Caco-2 (cell line): Measurements from ENCODE around the gene CA4. TPM values are rescaled to one million over a fixed set of nuclear protein-coding genes. Genes with fewer than 3 reads are reported as not detected.
"Not testable (repeated sequence)": the region's sequence is repeated elsewhere in the genome, so short reads cannot be mapped to it uniquely, and the experiment has no call there.

Source experiments
- BruUV-seq: library from RNA; stranded (reverse); fragments of 400-500 nt; replicated peaks from 2 replicates; lab custom pipeline; 2021; lab: Mats Ljungman, UMichigan
- CTCF ChIA-PET: fragments of 300-600 bp; sonication (Branson Sonifier 250); formaldehyde crosslinking; loops from one replicate; lab custom pipeline; 2022; ENCODE audit warnings: antibody characterized with exemption; lab: Charles Lee
- POLR2A ChIA-PET: fragments of 300-600 bp; sonication (Branson Sonifier 250); formaldehyde crosslinking; loops from one replicate; lab custom pipeline; 2022; ENCODE audit warnings: antibody characterized with exemption; lab: Charles Lee
- DNase-seq, 2 experiments: peaks; one replicate each; pipeline versions ENCODE4 v3.0.0 to v3.0.0-alpha.2; 2020 to 2022
- H3K27me3 ChIP-seq: replicated peaks from 2 replicates; pipeline ENCODE4 v1.6.0; 2011; ENCODE audit warnings: low read length; ENCODE audit not compliant: control insufficient read depth, insufficient read depth
- H3K36me3 ChIP-seq: 2 replicates; pipeline ENCODE4 v1.5.1; 2011; ENCODE audit warnings: low read length; ENCODE audit not compliant: control insufficient read depth, insufficient read depth
- H3K4me1 ChIP-seq: fragments of 250-450 bp; sonication (Bioruptor Pico); 2 replicates; pipeline ENCODE4 v1.5.1; 2020; ENCODE audit warnings: mild to moderate bottlenecking
- H3K4me3 ChIP-seq: 2 replicates; pipeline ENCODE4 v1.5.1; 2011; ENCODE audit warnings: low read depth, mild to moderate bottlenecking, control low read depth, low read length
- H3K9me3 ChIP-seq: fragments of 250-450 bp; sonication (Bioruptor Pico); 2 replicates; pipeline ENCODE4 v1.5.1; 2020; ENCODE audit warnings: mild to moderate bottlenecking, moderate library complexity
- H3K27ac Mint-ChIP-seq: one replicate; pipeline ENCODE4 v1.8.0; 2022; ENCODE audit warnings: mixed read lengths; ENCODE audit not compliant: unreplicated experiment
- H3K27me3 Mint-ChIP-seq: one replicate; pipeline ENCODE4 v1.8.0; 2022; ENCODE audit warnings: mixed read lengths; ENCODE audit not compliant: insufficient read depth, unreplicated experiment
- H3K36me3 Mint-ChIP-seq: one replicate; pipeline ENCODE4 v1.8.0; 2022; ENCODE audit warnings: mild to moderate bottlenecking, mixed read lengths; ENCODE audit not compliant: insufficient read depth, unreplicated experiment
- H3K4me1 Mint-ChIP-seq: one replicate; pipeline ENCODE4 v1.8.0; 2022; ENCODE audit warnings: low read depth, mixed read lengths; ENCODE audit not compliant: unreplicated experiment
- H3K4me3 Mint-ChIP-seq: one replicate; pipeline ENCODE4 v1.8.0; 2022; ENCODE audit warnings: mild to moderate bottlenecking, moderate library complexity, mixed read lengths; ENCODE audit not compliant: unreplicated experiment
- H3K9me3 Mint-ChIP-seq: one replicate; pipeline ENCODE4 v1.8.0; 2022; ENCODE audit warnings: mixed read lengths; ENCODE audit not compliant: unreplicated experiment
- intact Hi-C: fragments of 100-400 bp; cut with micrococcal nuclease; formaldehyde crosslinking; loops from one replicate; pipeline ENCODE4 v1.10.0; 2022; ENCODE audit not compliant: unreplicated experiment
- total RNA-seq: library from RNA; stranded (reverse); gene quantifications from 2 replicates; pipeline ENCODE4 v1.2.3, GENCODE V29; 2022
- TF ChIP-seq, protein P1 (sequence below), 2 experiments: fragments of 200-600 bp in 1 of 2; IDR thresholded peaks; 1 replicate in 1 of 2; 2 replicates in 1 of 2; pipeline versions ENCODE4 v1.5.1 to v1.8.0; 2011 to 2022; ENCODE audit warnings: antibody characterized with exemption in 1 of 2, control low read depth in 1 of 2, inconsistent platforms in 1 of 2, low read depth in 1 of 2, low read length in 1 of 2, mild to moderate bottlenecking in 1 of 2, moderate library complexity in 1 of 2; ENCODE audit not compliant: insufficient read depth in 1 of 2, severe bottlenecking in 1 of 2, unreplicated experiment in 1 of 2

The CA4 gene
- total RNA-seq, 1 experiment from 2014 or later, result not detected

DNA sequence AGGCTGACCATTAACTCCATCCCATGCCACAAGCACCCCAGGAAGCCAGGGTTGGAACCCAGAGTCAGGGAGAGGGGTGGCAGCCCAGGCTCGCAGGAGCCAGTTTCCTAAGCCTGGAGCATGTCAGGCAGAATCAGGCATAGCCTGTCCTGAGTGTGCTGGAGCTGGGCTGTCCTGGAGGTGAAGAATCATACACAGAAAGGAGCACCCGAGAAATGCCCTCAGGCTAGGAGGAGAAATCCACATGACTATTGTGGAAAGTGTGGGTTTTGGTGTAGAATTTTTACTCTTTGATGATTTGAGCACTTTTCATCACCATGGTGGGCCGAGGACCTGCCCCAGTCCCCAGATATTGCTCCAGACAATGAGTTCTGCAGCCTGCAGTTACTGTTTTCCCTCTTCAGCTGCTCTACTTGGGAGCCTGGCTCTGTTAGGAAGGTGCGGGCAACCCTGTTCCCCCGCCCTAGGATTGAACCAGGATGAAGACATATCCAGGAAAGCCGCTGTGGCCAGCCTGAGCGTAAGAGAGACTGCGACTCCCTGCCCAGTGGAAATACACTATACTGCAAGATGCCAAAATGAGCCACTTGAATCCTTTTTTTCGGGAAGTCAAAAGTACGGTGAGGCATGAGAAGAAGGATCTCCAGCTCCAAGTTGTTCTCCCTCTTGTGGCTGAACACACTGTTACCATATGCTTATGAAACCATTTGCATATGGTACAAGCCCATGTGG is 42.1 kb upstream of the CA4 start:
- Mint-ChIP-seq H3K36me3 (no peaks in the 10 kb centered on the region), H3K9me3 (no peaks in the 10 kb centered on the region), H3K27ac (no peak overlapping the region), H3K27me3 (peaks cover 7% of the 10 kb centered on the region), H3K4me3 (no peak overlapping the region), H3K4me1 (peaks cover 1% of the 10 kb centered on the region)
- intact Hi-C loops, result no loop called here
- POLR2A ChIA-PET, result no interaction called here
- TF ChIP-seq, protein P1, sequence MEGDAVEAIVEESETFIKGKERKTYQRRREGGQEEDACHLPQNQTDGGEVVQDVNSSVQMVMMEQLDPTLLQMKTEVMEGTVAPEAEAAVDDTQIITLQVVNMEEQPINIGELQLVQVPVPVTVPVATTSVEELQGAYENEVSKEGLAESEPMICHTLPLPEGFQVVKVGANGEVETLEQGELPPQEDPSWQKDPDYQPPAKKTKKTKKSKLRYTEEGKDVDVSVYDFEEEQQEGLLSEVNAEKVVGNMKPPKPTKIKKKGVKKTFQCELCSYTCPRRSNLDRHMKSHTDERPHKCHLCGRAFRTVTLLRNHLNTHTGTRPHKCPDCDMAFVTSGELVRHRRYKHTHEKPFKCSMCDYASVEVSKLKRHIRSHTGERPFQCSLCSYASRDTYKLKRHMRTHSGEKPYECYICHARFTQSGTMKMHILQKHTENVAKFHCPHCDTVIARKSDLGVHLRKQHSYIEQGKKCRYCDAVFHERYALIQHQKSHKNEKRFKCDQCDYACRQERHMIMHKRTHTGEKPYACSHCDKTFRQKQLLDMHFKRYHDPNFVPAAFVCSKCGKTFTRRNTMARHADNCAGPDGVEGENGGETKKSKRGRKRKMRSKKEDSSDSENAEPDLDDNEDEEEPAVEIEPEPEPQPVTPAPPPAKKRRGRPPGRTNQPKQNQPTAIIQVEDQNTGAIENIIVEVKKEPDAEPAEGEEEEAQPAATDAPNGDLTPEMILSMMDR (IDR thresholded peaks at IDR 0.05; ENCODE audit: insufficient read depth in 1 of 2, low read depth in 1 of 2, low read length in 1 of 2, severe bottlenecking in 1 of 2, unreplicated experiment in 1 of 2), result no peak
- Histone ChIP-seq H3K27me3 (no peaks in the 10 kb centered on the region), H3K36me3 (no peaks in the 10 kb centered on the region), H3K4me3 (no peak overlapping the region), H3K9me3 (no peaks in the 10 kb centered on the region), H3K4me1 (no peaks in the 10 kb centered on the region)
- no peak for DNase-seq
- CTCF ChIA-PET, result no interaction called here
- no TSS peak for BruUV-seq

DNA sequence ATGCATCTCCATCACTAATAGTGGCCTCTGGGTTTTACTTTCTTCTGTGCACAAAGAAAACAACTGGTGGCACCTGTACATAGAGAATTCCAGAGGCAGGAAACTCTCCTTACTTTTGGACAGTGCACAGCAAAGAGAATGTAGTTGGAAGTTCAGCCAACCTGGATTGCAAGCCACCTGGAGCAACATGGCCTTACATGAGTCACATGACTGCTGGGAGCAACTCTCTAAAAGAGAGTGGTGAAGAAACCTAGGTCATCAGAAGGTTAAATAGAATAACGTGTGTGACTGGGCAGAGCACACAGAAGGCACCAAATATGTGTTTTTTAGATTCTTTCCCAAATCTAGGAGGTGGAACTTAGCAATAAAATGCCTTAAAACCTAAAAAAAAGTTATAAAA is 41.5 kb upstream of the CA4 start:
- H3K36me3 Mint-ChIP-seq, BruUV-seq, H3K4me3 ChIP-seq, DNase-seq, H3K4me3 Mint-ChIP-seq, CTCF ChIA-PET, H3K36me3 ChIP-seq, intact Hi-C loops, H3K27me3 Mint-ChIP-seq, H3K4me1 Mint-ChIP-seq, H3K27me3 ChIP-seq, H3K9me3 ChIP-seq, H3K27ac Mint-ChIP-seq, H3K4me1 ChIP-seq, H3K9me3 Mint-ChIP-seq, POLR2A ChIA-PET: not testable (repeated sequence)

DNA sequence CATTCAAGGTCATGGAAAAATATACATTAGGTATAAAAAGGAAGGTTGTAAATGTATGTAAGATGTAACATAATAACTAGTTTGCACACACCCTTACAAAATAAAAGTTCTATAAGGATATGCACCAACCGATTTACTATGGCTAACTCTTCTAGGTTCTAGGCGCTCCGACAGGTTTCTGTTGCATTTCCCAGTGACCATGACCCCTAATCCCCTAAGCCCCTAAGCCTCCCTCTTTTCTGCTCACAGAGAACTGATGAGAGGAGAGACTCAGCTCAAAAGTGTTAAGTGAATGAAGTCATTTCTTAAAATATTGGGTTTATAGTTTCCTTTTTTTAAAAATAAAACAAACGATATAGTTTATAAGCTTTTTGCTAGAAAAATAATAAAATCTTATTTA is 41.1 kb upstream of the CA4 start:
- peaks cover 7% of the 10 kb centered on the region for H3K27me3 Mint-ChIP-seq
- H3K4me1 Mint-ChIP-seq, result no peaks in the 10 kb centered on the region
- Histone ChIP-seq H3K4me3 (no peak overlapping the region), H3K27me3 (no peaks in the 10 kb centered on the region), H3K9me3 (no peaks in the 10 kb centered on the region), H3K36me3 (no peaks in the 10 kb centered on the region), H3K4me1 (no peaks in the 10 kb centered on the region)
- no peak for DNase-seq
- ChIA-PET POLR2A (no interaction called here), CTCF (no interaction called here)
- H3K4me3 Mint-ChIP-seq, result no peak overlapping the region
- H3K27ac Mint-ChIP-seq, result no peak overlapping the region
- intact Hi-C loops, result no loop called here
- H3K9me3 Mint-ChIP-seq, result no peaks in the 10 kb centered on the region
- no TSS peak for BruUV-seq
- TF ChIP-seq, protein P1 (IDR thresholded peaks at IDR 0.05; ENCODE audit: insufficient read depth in 1 of 2, low read depth in 1 of 2, low read length in 1 of 2, severe bottlenecking in 1 of 2, unreplicated experiment in 1 of 2), result no peak
- H3K36me3 Mint-ChIP-seq, result no peaks in the 10 kb centered on the region
